B cell (primary cell): Measurements from ENCODE around the gene CCDC201.
"Not testable (repeated sequence)": the region's sequence is repeated elsewhere in the genome, so short reads cannot be mapped to it uniquely, and the experiment has no call there.

Experiments used
- CTCF ChIP-seq: fragments of 200-600 bp; IDR thresholded peaks from one replicate; pipeline ENCODE4 v1.8.0; 2022; ENCODE audit warnings: antibody characterized with exemption, mild to moderate bottlenecking
- EZH2 ChIP-seq: IDR thresholded peaks from 2 replicates; pipeline ENCODE4 v1.6.1; 2012; ENCODE audit warnings: borderline replicate concordance, low read depth, mild to moderate bottlenecking, moderate library complexity, low read length; ENCODE audit not compliant: insufficient read depth, poor library complexity, severe bottlenecking

DNA sequence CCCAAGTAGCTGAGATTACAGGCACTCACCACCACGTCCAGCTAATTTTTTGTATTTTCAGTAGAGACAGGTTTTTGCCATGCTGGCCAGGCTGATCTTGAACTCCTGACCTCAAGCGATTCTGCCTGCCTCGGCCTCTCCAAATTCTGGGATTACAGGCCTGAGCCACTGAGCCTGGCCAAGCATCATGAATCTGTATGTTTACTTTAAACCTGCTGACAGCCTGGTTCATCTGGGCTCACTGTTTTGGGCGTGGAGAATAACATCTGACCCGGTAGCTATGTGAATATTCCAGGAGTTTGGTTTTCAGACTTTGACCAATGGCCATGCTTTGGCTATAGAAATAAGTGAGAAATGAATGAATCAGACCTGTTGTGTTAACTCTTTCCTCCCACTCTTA lies 26.3 kb downstream of the CCDC201 start:
- TF ChIP-seq CTCF, EZH2: not testable (repeated sequence)
